Measurements from ENCODE around the gene LONP1.

The LONP1 gene

GRCh38 chr19:5679289-5680083 is 40.5 kb downstream of the LONP1 start:
- no peak for DNase-seq

- DNase-seq = no peak
Measured at GRCh38 chr19:5678071-5678718, 41.8 kb downstream of the LONP1 start.

- DNase-seq = no peak
Measured at GRCh38 chr19:5677580-5677979, 42.4 kb downstream of the LONP1 start.

- DNase-seq = no peak
Measured at GRCh38 chr19:5677136-5677535, 42.8 kb downstream of the LONP1 start.

GRCh38 chr19:5676772-5677105 is 43.2 kb downstream of the LONP1 start:
- DNase-seq = no peak

- no peak for DNase-seq
Measured at GRCh38 chr19:5676105-5676771, 43.7 kb downstream of the LONP1 start.

GRCh38 chr19:5674714-5675113 is 45.2 kb downstream of the LONP1 start:
- no peak for DNase-seq

- DNase-seq = no peak
Measured at GRCh38 chr19:5673752-5674151, 46.2 kb downstream of the LONP1 start.

- no peak for DNase-seq
Measured at GRCh38 chr19:5672708-5673459, 47.1 kb downstream of the LONP1 start.

- no peak for DNase-seq
Measured at GRCh38 chr19:5671600-5671999, 48.3 kb downstream of the LONP1 start.

- DNase-seq = no peak
Measured at GRCh38 chr19:5669212-5669611, 50.7 kb downstream of the LONP1 start.

- no peak for DNase-seq
Measured at GRCh38 chr19:5667751-5668271, 52.1 kb downstream of the LONP1 start.

GRCh38 chr19:5666921-5667610 is 52.9 kb downstream of the LONP1 start:
- no peak for DNase-seq

- DNase-seq = no peak
Measured at GRCh38 chr19:5665781-5666513, 54.0 kb downstream of the LONP1 start.

GRCh38 chr19:5664515-5664914 is 55.4 kb downstream of the LONP1 start:
- no peak for DNase-seq

GRCh38 chr19:5663904-5664303 is 56.0 kb downstream of the LONP1 start:
- DNase-seq = no peak

GRCh38 chr19:5661483-5661882 is 58.5 kb downstream of the LONP1 start:
- no peak for DNase-seq

- DNase-seq = no peak
Measured at GRCh38 chr19:5655412-5655811, 64.5 kb downstream of the LONP1 start.

- DNase-seq = no peak
Measured at GRCh38 chr19:5654931-5655330, 65.0 kb downstream of the LONP1 start.

GRCh38 chr19:5652261-5652660 is 67.7 kb downstream of the LONP1 start:
- DNase-seq = no peak

GRCh38 chr19:5651361-5651760 is 68.6 kb downstream of the LONP1 start:
- no peak for DNase-seq

- no peak for DNase-seq
Measured at GRCh38 chr19:5648464-5648863, 71.5 kb downstream of the LONP1 start.
